IPS-11a (cell line): ENCODE measurements around the gene FHIT.
"Not testable (repeated sequence)": the region's sequence is repeated elsewhere in the genome, so short reads cannot be mapped to it uniquely, and the experiment has no call there.

ENCODE experiments used
- H3K4me3 ChIP-seq: one replicate; pipeline ENCODE4 v1.5.1; 2013; ENCODE audit warnings: low read depth, low read length, control low read depth

FHIT gene

GRCh38 chr3:61117045-61117898, 134.0 kb downstream of the FHIT start:
- no peak overlapping the region for H3K4me3 ChIP-seq

- H3K4me3 ChIP-seq, result no peak overlapping the region
These were observed 136.8 kb downstream of the FHIT start for GRCh38 chr3:61114316-61114953.

GRCh38 chr3:61111825-61112224, 139.4 kb downstream of the FHIT start:
- no peak overlapping the region for H3K4me3 ChIP-seq

- no peak overlapping the region for H3K4me3 ChIP-seq
These were observed 140.7 kb downstream of the FHIT start for GRCh38 chr3:61110576-61110975.

GRCh38 chr3:61108247-61109019, 142.8 kb downstream of the FHIT start:
- no peak overlapping the region for H3K4me3 ChIP-seq

GRCh38 chr3:61094608-61095007, 156.6 kb downstream of the FHIT start:
- no peak overlapping the region for H3K4me3 ChIP-seq

GRCh38 chr3:61093364-61093763, 157.9 kb downstream of the FHIT start:
- H3K4me3 ChIP-seq, result no peak overlapping the region

- H3K4me3 ChIP-seq, result no peak overlapping the region
These were observed 158.4 kb downstream of the FHIT start for GRCh38 chr3:61092870-61093269.

GRCh38 chr3:61090389-61091169, 160.7 kb downstream of the FHIT start:
- no peak overlapping the region for H3K4me3 ChIP-seq

- no peak overlapping the region for H3K4me3 ChIP-seq
These were observed 163.8 kb downstream of the FHIT start for GRCh38 chr3:61087465-61087864.

GRCh38 chr3:61081554-61081953, 169.7 kb downstream of the FHIT start:
- H3K4me3 ChIP-seq, result no peak overlapping the region

GRCh38 chr3:61080737-61081445, 170.4 kb downstream of the FHIT start:
- no peak overlapping the region for H3K4me3 ChIP-seq

GRCh38 chr3:61078048-61078752, 173.1 kb downstream of the FHIT start:
- no peak overlapping the region for H3K4me3 ChIP-seq

GRCh38 chr3:61077551-61077950, 173.7 kb downstream of the FHIT start:
- H3K4me3 ChIP-seq, result no peak overlapping the region

- H3K4me3 ChIP-seq, result no peak overlapping the region
These were observed 176.5 kb downstream of the FHIT start for GRCh38 chr3:61074783-61075182.

- H3K4me3 ChIP-seq, result no peak overlapping the region
These were observed 177.6 kb downstream of the FHIT start for GRCh38 chr3:61073566-61074165.

- no peak overlapping the region for H3K4me3 ChIP-seq
These were observed 183.2 kb downstream of the FHIT start for GRCh38 chr3:61068084-61068483.

GRCh38 chr3:61066800-61067199, 184.5 kb downstream of the FHIT start:
- H3K4me3 ChIP-seq, result no peak overlapping the region

- not testable (repeated sequence) for H3K4me3 ChIP-seq
These were observed 185.0 kb downstream of the FHIT start for GRCh38 chr3:61066222-61066621.
